ENCODE results near the gene PSEN2. TPM values are rescaled to one million over a fixed set of nuclear protein-coding genes. Genes with fewer than 3 reads are reported as not detected.

PSEN2 gene
- total RNA-seq, 1 donor: 13.1 TPM

DNA sequence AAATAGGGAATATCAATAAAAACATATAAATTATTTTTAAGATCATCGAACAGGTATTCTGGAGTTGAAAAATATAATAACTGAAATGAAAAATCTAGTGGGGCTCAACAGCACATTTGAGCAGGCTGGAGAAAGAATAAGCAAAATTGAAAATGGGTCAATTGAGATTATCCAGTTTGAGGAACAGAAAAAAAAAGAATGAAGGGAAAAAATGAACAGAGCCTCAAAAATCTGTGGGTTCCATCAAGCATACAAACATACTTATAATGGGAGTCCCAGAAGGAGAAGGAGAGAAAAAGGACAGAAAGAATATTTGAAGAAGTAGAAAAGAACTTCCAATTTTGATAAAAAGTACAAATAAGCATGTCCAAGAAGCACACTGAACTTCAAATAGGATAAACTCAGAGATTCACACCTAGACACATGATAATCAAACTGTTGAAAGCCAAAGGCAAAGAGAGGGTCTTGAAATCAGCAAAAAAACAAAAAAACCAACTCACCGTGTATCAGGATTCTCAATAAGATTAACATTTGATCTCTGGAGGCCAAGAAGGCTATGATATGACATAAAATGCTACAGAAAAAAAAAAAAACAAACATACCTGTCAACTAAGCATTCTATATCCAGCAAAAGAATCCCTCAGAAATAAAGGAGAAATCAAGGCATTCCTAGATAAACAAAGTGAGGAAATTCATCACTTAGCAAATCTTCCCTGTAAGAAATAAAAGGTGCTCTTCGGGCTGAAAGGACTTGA is 64.2 kb downstream of the PSEN2 start:
- no peak overlapping the region for H3K4me3 ChIP-seq (ENCODE audit: low read depth, low read length)
- no peak for DNase-seq (ENCODE audit: low read depth)
- TF ChIP-seq, protein P1, sequence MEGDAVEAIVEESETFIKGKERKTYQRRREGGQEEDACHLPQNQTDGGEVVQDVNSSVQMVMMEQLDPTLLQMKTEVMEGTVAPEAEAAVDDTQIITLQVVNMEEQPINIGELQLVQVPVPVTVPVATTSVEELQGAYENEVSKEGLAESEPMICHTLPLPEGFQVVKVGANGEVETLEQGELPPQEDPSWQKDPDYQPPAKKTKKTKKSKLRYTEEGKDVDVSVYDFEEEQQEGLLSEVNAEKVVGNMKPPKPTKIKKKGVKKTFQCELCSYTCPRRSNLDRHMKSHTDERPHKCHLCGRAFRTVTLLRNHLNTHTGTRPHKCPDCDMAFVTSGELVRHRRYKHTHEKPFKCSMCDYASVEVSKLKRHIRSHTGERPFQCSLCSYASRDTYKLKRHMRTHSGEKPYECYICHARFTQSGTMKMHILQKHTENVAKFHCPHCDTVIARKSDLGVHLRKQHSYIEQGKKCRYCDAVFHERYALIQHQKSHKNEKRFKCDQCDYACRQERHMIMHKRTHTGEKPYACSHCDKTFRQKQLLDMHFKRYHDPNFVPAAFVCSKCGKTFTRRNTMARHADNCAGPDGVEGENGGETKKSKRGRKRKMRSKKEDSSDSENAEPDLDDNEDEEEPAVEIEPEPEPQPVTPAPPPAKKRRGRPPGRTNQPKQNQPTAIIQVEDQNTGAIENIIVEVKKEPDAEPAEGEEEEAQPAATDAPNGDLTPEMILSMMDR (IDR thresholded peaks at IDR 0.05; ENCODE audit: insufficient read depth, low read length): no peak

DNA sequence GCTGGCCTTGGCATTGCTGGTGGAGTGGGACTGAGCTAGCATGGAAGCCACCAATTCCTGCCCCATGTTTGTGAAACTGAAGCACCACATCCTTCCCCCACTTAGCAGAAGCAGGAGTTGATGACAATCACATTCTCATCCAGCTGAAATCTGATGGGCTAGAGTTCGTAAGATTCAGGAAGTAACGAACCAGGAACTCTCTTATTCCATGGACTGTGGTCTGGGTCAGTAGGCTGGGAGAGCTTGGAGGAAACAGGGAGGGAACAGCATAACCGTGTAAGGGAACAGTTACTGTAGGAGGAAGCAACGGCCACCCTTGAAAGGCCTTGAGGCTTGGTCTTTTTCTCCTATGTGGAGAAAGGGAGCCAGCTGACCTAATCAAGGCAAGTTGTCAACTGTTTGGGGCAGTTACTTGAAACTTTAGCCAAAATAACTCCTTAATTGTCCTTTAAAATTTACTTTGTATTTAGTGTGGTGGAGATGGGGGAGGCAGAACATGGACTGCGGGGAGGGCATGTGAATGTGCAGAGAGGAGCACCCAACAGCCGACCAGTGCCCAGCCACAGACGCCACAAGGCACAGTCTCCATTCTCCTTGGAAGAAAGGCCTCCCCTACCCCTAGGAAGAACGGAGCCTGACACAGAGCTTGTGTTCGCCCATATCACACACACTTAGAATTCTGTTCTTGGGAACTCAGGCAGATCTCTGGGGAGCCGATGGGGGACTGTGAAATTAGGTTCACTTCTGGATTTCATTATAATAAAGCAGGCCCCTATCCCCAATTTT is 67.7 kb downstream of the PSEN2 start:
- TF ChIP-seq, protein P1 (IDR thresholded peaks at IDR 0.05; ENCODE audit: insufficient read depth, low read length): no peak
- H3K4me3 ChIP-seq (ENCODE audit: low read depth, low read length): no peak overlapping the region
- no peak for DNase-seq (ENCODE audit: low read depth)

DNA sequence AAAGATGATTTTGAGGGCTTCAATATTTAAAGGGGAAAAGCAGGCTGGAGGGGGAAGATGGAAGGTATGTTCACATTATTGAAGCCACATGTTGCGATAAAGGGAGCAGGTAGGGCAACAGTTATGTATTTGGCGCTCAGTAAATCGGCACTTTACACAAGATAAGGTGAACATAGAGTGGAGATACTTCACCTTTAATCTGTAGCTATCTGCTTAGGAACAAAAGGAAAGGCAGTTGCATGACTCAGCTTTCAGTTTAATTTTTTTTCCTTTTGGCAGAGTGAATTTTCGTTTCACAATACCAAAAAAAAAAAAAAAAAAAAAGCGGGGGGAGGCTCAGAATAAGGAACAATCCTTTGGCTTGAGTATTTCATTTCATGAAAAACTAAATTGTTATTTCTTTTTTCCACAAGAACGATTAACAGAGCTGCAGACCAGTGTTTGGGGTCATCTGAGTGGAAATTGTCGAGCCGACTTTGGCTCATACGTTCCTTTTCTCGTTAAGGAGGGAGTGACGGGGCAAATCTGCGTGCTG is 68.6 kb downstream of the PSEN2 start:
- H3K4me3 ChIP-seq (ENCODE audit: low read depth, low read length): peak overlapping the region; percentile 74
- DNase-seq (ENCODE audit: low read depth): peak; percentile 73
- TF ChIP-seq, protein P1 (IDR thresholded peaks at IDR 0.05; ENCODE audit: insufficient read depth, low read length): no peak

GRCh38 chr1:226939438-226940028 is 69.1 kb downstream of the PSEN2 start:
- peak overlapping the region; percentile 74 for H3K4me3 ChIP-seq (ENCODE audit: low read depth, low read length)
- no peak for DNase-seq (ENCODE audit: low read depth)
- TF ChIP-seq, protein P1 (IDR thresholded peaks at IDR 0.05; ENCODE audit: insufficient read depth, low read length): no peak

DNA sequence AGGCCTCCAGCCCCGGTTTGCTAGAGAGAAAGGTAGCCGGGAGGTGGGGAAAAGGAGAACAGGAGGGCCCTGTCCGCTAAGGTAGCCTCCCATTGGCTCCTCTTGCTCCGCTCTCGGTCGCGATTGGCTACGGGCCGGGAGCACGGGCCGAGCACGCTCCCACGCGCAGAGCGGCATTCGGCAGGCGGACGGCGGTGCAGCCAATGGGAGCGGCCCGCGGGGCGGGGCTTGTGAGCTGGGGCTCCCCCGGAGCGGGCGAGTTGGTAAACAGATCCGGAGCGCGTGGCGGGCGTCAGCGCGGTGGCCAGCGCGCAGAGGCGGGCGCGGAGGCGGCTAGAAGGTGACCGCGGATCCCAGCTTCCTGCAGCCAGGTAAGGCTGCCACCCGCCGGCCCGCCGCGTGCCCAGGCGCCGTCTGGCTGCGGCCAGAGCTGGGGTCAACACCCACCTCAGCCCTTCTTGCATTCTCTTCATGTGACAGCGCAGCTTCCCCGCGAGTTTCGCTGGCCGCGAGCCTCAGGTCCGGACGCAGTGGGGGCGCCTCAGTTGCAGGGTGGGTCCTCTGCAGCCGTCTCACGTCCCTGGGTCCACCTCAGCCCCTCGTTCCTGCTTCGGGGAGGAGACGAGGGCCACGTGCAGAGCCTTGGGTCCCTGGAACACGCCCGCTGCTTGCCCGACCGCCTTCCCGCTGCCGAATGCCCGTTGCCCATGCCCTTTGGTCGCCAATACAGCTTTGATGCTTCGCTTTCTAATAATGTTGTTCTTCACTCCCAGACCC is 69.8 kb downstream of the PSEN2 start, which contains the start of gene COQ8A:
Gene COQ8A, plus strand, starts transcription at position 266 of the 777 bp plus-strand sequence. CDS start 21,092 bp downstream, outside the sequence.
- DNase-seq (ENCODE audit: low read depth): peak; percentile 99
- TF ChIP-seq, protein P1 (IDR thresholded peaks at IDR 0.05; ENCODE audit: insufficient read depth, low read length): no peak

DNA sequence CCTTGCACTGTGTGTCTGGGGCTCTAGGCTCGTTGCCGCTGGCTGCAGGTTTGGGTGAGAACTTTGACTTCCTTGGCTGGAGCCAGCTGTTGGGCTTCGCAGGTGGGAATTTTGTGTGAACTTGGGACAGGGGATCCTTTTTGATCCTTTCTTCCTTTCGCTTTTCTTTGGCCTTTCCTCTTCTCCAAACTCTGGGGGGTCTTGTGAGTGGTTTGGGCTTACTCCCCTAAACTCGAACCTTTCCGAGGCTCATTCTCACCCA is 70.3 kb downstream of the PSEN2 start:
- no peak for DNase-seq (ENCODE audit: low read depth)
- TF ChIP-seq, protein P1 (IDR thresholded peaks at IDR 0.05; ENCODE audit: insufficient read depth, low read length): no peak
- H3K4me3 ChIP-seq (ENCODE audit: low read depth, low read length): peak overlapping the region; percentile 80

More for the DNA sequence above, 69.8 kb downstream of the PSEN2 start, which contains the start of gene COQ8A:
- H3K4me3 ChIP-seq (ENCODE audit: low read depth, low read length): peak within 1 kb of the TSS; percentile 80
